Upper lobe of left lung (tissue), 6 donors: ENCODE measurements around the gene ATXN2L. TPM values are rescaled to one million over a fixed set of nuclear protein-coding genes. Genes with fewer than 3 reads are reported as not detected.
"Not testable (repeated sequence)": the region's sequence is repeated elsewhere in the genome, so short reads cannot be mapped to it uniquely, and the experiment has no call there.

Experiments
- ATAC-seq, 2 donors: fragments of 200-7000 bp; cut with Tn5 transposase; one replicate each; pipeline ENCODE4 v1.9.1; 2022; ENCODE audit warnings: mild to moderate bottlenecking in 2 of 2, moderate library complexity in 2 of 2; ENCODE audit not compliant: low FRiP score in 2 of 2
- DNase-seq, 2 donors: peaks; one replicate each; pipeline ENCODE4 v3.0.0-alpha.2; 2019 to 2020
- H3K27ac ChIP-seq, 4 donors: fragments of 200-600 bp; sonication (generic); one replicate each; pipeline ENCODE4 v1.5.1; 2016 to 2019
- H3K27me3 ChIP-seq, 4 donors: fragments of 200-600 bp; sonication (generic); one replicate each; pipeline ENCODE4 v1.5.1; 2017 to 2019
- H3K36me3 ChIP-seq, 4 donors: fragments of 200-600 bp; sonication (generic); one replicate each; pipeline ENCODE4 v1.5.1; 2016 to 2019
- H3K4me1 ChIP-seq, 4 donors: fragments of 200-600 bp; sonication (generic); one replicate each; pipeline ENCODE4 v1.5.1; 2018 to 2019
- H3K4me3 ChIP-seq, 4 donors: fragments of 200-600 bp; sonication (generic); one replicate each; pipeline ENCODE4 v1.5.1; 2017 to 2019; ENCODE audit warnings: mild to moderate bottlenecking in 2 of 4, moderate library complexity in 1 of 4
- H3K9me3 ChIP-seq, 4 donors: fragments of 200-600 bp; sonication (generic); one replicate each; pipeline ENCODE4 v1.5.1; 2018 to 2019
- CTCF ChIP-seq, 6 experiments: fragments of 450-650 bp in 4 of 6; fragments of 200-600 bp in 2 of 6; sonication (generic) in 2 of 6; IDR thresholded peaks; one replicate each; pipeline ENCODE4 v1.5.1; 2016 to 2019; ENCODE audit warnings: antibody characterized with exemption in 6 of 6
- EP300 ChIP-seq, 4 donors: sonication (generic); formaldehyde crosslinking; IDR thresholded peaks; one replicate each; pipeline ENCODE4 v1.5.1; 2017; ENCODE audit warnings: antibody characterized with exemption in 4 of 4, control low read depth in 2 of 4
- POLR2A ChIP-seq, 4 donors: fragments of 450-650 bp; IDR thresholded peaks; one replicate each; pipeline ENCODE4 v1.5.1; 2016 to 2017; ENCODE audit warnings: antibody characterized with exemption in 4 of 4, mild to moderate bottlenecking in 2 of 4
- POLR2AphosphoS5 ChIP-seq, 2 donors: sonication (generic); formaldehyde crosslinking; IDR thresholded peaks; one replicate each; pipeline ENCODE4 v1.5.1; 2017; ENCODE audit warnings: antibody characterized with exemption in 2 of 2
- WGBS, 2 donors: methylation state at CpG; one replicate each; pipeline ENCODE4 v1.1.5; 2017 to 2018; 5-methylcytosine and 5-hydroxymethylcytosine counted together
- total RNA-seq, 6 donors: library from RNA; depleted of rRNA in 4 of 6; stranded (reverse); fragments of >200 nt in 4 of 6; gene quantifications; one replicate each; pipeline versions ENCODE4 v1.1.0 to v1.2.1, GENCODE V29; 2016 to 2021
- donor health status: DM: no; HTN: no; CAD: no; lungs with moderate emphysema.
- donor health status: DM: no; HTN: yes; CAD: no; lungs with severe emphysema.

Gene ATXN2L
- 100 to 1,000 TPM in 4 of 6 donors, 10 to 100 TPM in 2; 90.9 to 291 (median 128) TPM for total RNA-seq

- TF ChIP-seq CTCF (IDR thresholded peaks at IDR 0.05) (peak in 5 of 6 experiments; percentile 36 to 70 (median 60)), POLR2AphosphoS5 (IDR thresholded peaks at IDR 0.05) (peak; percentile 90 to 93), EP300 (IDR thresholded peaks at IDR 0.05) (peak in 1 of 4 donors; percentile 84), POLR2A (IDR thresholded peaks at IDR 0.05) (peak in 3 of 4 donors; percentile 49 to 88 (median 83))
- H3K36me3 ChIP-seq = peaks cover 10 to 27% (median 21%) of the 10 kb centered on the region in 4 donors
- H3K27ac ChIP-seq = peak within 1 kb of the TSS; percentile 97 to 100 (median 98)
- H3K9me3 ChIP-seq = no peaks in the 10 kb centered on the region
- H3K4me3 ChIP-seq = peak within 1 kb of the TSS; percentile 85 to 99 (median 95)
- H3K4me1 ChIP-seq = peaks cover 15 to 30% (median 21%) of the 10 kb centered on the region in 4 donors
- ATAC-seq = peak; percentile 92 to 94
- DNase-seq = peak; percentile 93 to 99
- WGBS, 2 donors = 0% methylated on average over 2 to 36 of the region's 91 CpGs
- H3K27me3 ChIP-seq = no peaks in the 10 kb centered on the region
These were observed at the start of gene ATXN2L for GRCh38 chr16:28822520-28823290. Gene ATXN2L, plus strand, starts transcription at chr16:28822999. Its CDS starts 261 bp downstream, at chr16:28823260.

GRCh38 chr16:28781697-28782096 is 41.1 kb upstream of the ATXN2L start:
- not testable (repeated sequence) for H3K9me3 ChIP-seq, DNase-seq, ATAC-seq, H3K27ac ChIP-seq, H3K36me3 ChIP-seq, H3K27me3 ChIP-seq, H3K4me1 ChIP-seq, H3K4me3 ChIP-seq
- WGBS, 2 donors = no CpG with 5 or more reads among the region's 6 CpGs

GRCh38 chr16:28782357-28782756 is 40.4 kb upstream of the ATXN2L start:
- H3K4me3 ChIP-seq, ATAC-seq, H3K36me3 ChIP-seq, DNase-seq, H3K9me3 ChIP-seq, H3K27ac ChIP-seq, H3K27me3 ChIP-seq, H3K4me1 ChIP-seq: not testable (repeated sequence)
- WGBS, 2 donors = no CpG with 5 or more reads among the region's 4 CpGs

GRCh38 chr16:28802235-28803019 is 20.4 kb upstream of the ATXN2L start:
- WGBS, 2 donors = 59 to 77% methylated on average over 3 to 5 of the region's 13 CpGs
- not testable (repeated sequence) for H3K27ac ChIP-seq, H3K27me3 ChIP-seq, H3K9me3 ChIP-seq, H3K4me1 ChIP-seq, H3K36me3 ChIP-seq
- H3K4me3 ChIP-seq = peak overlapping the region in 2 of 4 donors; percentile 26 to 32
- TF ChIP-seq CTCF (IDR thresholded peaks at IDR 0.05) = peak in 2 of 6 experiments; percentile 15 to 33
- peak in 1 of 2 donors; percentile 65 for DNase-seq
- ATAC-seq = peak; percentile 94 to 97

GRCh38 chr16:28807445-28808120 is 15.2 kb upstream of the ATXN2L start:
- ATAC-seq, H3K36me3 ChIP-seq, H3K27me3 ChIP-seq, H3K4me1 ChIP-seq, H3K27ac ChIP-seq, DNase-seq, H3K9me3 ChIP-seq, H3K4me3 ChIP-seq: not testable (repeated sequence)
- no CpG with 5 or more reads among the region's 11 CpGs for WGBS, 2 donors

- ATAC-seq (no peak), DNase-seq (no peak)
- H3K27me3 ChIP-seq = no peaks in the 10 kb centered on the region
- H3K4me1 ChIP-seq = peaks cover 10 to 16% (median 13%) of the 10 kb centered on the region in 4 donors
- TF ChIP-seq POLR2AphosphoS5 (IDR thresholded peaks at IDR 0.05) (no peak), POLR2A (IDR thresholded peaks at IDR 0.05) (no peak), EP300 (IDR thresholded peaks at IDR 0.05) (no peak), CTCF (IDR thresholded peaks at IDR 0.05) (no peak)
- H3K36me3 ChIP-seq = no peaks in the 10 kb centered on the region
- no peaks in the 10 kb centered on the region for H3K9me3 ChIP-seq
- no peak overlapping the region for H3K27ac ChIP-seq
- H3K4me3 ChIP-seq = no peak overlapping the region
- 72 to 77% methylated on average over 5 of the region's 5 CpGs for WGBS, 2 donors
These were observed 2.8 kb upstream of the ATXN2L start for GRCh38 chr16:28820016-28820415.

- H3K27me3 ChIP-seq, H3K4me3 ChIP-seq, DNase-seq, ATAC-seq, H3K9me3 ChIP-seq, H3K36me3 ChIP-seq, H3K27ac ChIP-seq: not testable (repeated sequence)
- WGBS, 2 donors = 95% methylated on average over 9 to 13 of the region's 13 CpGs
- peaks cover 15 to 22% (median 19%) of the 10 kb centered on the region in 4 donors for H3K4me1 ChIP-seq
These were observed 2.3 kb upstream of the ATXN2L start for GRCh38 chr16:28820546-28820945.
